T1000 (cell line): Measurements from ENCODE around the gene CHST10.
"Not testable (repeated sequence)": the region's sequence is repeated elsewhere in the genome, so short reads cannot be mapped to it uniquely, and the experiment has no call there.

ENCODE experiments used
- DNase-seq: peaks from one replicate; lab custom pipeline; 2025; ENCODE audit warnings: mixed read lengths; lab: John Stamatoyannopoulos, UW

The CHST10 gene

DNA sequence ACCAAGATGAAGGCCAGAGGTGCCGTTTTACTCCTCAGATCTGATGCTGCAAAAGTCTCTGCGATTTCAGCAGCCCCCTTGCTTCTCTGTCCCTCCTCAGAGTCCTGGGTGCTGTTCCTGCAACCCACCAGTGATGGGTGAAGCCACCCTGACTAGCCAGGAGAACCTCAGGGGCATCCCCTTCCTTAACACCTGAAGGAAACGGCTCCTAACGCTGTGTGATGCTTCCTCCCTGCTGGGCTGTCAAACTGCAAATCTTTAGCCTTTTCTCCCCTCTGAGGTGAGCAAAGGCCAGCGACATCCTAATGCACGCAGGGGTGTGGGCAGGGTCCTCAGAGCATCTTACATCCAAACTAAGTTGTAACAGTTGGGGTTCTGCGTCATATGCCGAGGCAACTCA is 24.8 kb downstream of the CHST10 start:
- DNase-seq = no peak

DNA sequence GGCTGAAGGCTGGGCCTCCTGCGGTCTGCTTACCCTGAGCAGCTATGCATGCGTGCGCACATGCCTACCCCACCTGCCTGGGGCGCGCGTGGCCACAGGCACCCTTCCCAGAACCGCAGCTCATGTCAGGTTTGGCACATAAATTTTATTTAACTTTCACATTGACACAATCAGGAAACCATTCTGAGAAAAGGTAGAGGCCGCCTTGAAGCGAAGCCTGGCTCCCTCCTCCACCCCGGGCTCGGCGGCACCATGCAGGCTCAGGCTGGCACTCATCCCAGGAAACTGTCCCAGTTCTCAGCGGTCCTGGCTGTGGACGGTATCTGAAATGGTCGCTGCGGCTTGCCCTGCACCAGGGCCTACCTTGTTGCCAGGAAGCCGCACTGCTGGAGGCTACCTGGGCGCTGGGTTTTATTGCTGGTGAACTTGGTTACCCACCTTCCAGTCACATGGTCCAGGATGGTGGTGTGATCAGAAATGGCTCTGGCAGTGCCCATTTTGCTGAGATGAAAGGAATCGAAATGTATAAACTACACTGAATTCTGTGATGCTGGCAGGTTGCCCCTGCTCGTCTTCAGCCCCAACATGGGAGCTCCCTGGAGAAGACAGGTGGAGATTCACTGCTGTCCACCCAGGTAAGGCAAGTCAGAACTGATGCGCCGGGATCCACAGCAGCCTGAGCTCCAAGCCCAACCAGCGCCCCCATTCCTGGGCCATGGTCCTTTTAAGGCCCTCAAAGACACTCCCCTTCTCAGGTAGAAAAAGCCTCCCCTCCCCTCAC is 25.5 kb downstream of the CHST10 start:
- DNase-seq = no peak

DNA sequence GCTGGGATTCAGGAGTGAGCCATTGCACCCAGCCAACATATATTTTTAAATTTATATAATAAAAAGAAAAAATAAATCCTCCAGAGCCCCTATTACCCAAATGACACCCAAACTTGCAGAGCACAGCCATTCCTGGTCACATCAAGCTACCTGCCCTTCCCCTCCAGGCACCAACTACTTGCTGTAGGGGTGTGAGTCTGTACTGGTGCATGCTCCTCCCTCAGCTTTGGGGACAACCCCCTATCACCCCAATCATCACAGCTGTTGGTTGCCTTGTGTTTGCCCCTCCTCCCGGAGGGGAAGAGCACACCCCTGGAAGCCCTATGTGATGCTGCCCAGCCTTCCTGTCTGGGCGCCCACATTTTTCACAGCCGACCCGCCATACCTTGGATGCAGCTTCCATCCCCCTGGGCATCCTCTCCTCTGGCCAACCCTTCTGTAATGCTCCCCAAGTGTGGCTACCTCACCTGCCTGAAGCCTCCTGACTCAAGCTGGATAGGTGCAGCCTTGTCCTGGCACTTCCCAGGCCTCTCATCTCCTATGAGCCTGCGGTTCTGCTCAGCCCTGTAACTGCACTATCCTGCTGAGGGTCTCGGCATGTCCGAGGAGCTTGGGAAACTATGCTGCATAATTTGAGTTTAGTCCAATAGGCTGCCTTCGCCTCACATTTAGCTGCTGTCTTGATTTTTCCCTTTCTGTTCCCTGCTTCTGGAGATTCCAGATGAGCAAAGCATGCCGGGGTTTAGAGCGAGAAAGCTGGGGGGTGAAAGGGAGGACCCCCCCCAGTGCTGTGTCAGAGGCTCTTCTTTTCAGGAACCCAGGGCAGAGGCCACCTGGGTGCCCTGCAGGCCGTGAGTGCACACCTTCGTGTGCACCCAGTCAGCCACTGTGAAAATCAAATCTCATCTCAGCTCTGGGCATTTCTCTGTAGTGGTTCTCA is 27.2 kb downstream of the CHST10 start:
- DNase-seq = no peak

DNA sequence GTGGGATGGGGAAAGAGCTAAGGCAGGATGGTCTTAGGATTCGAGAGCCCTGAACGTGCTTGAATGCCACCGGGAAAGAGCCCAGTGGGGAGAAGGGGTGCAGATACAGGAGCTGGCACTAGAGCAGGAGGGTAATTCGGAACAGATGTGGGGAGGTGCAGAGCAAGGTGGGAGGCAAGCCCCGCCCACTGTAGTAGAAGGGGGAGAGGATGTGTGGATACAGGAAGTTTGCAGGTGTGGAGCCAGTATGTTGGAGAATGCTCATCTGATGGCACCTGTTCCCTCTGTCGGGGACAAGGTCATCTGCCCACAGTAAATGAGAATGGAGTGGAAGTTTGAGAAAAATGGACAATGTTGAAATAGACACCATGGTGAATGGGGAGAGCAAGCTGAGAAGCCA is 28.8 kb downstream of the CHST10 start:
- no peak for DNase-seq

- no peak for DNase-seq
These were observed 33.5 kb downstream of the CHST10 start for GRCh38 chr2:100383954-100384353.

DNA sequence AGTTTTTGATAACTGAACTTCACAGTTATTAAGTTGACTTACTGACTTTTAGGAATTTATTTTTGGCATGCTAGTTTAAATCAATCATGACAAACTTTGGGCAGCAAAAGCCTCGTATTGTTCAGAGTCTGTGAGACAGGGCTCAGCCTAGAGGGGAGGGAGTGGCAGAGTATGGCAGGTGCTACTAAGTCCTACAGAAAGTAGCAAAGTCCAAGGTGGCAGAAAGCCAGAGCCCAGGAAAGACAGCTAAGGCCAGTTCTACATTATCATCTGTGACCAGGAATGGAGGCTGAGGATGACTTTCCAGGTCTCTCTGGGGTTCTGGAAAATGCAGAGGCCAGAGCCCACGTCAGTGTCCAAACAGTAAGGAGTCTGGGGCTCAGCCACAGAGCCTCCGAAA is 34.2 kb downstream of the CHST10 start:
- no peak for DNase-seq

DNA sequence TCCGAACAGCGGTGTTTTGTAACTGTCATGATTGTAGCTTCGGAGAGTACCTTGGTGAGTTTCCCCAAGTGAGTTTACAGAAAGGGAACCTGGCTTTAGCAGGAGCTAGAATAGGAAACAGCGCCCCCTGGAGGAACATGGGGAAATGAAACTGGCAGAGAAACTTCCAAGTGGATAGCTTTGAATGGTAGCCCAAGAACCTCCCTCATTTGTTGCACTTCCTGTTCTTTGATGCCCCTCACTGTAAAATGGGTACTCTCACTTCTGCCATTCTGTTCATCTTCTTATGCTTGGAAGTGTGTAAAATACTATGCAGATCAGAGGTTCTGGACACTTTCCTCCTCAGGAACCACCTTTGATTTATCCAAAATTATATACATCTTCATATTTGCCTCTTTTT is 36.2 kb downstream of the CHST10 start:
- DNase-seq = peak; percentile 25

- DNase-seq = no peak
These were observed 36.8 kb downstream of the CHST10 start for GRCh38 chr2:100380681-100381080.

GRCh38 chr2:100376836-100377235 is 40.6 kb downstream of the CHST10 start:
- no peak for DNase-seq

GRCh38 chr2:100367163-100367562 is 50.3 kb downstream of the CHST10 start:
- no peak for DNase-seq

GRCh38 chr2:100365434-100365833 is 52.0 kb downstream of the CHST10 start:
- DNase-seq = peak; percentile 18

DNA sequence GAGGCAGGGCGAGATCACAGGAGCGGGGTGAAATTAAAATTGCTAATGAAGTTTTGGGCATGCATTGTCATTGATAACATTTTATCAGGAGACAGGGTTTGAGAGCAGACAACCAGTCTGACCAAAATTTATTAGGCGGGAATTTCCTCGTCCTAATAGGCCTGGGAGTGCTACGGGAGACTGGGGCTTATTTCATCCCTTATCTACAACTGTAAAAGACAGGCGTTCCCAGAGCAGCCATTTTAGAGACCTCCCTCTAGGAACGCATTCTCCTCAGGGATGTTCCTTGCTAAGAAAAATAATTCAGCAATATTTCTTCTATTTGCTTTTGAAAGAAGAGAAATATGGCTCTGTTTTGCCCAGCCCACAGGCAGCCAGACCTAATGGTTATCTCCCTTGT is 55.2 kb downstream of the CHST10 start:
- DNase-seq = not testable (repeated sequence)

- no peak for DNase-seq
These were observed 57.9 kb downstream of the CHST10 start for GRCh38 chr2:100359576-100359975.

- DNase-seq = no peak
These were observed 58.9 kb downstream of the CHST10 start for GRCh38 chr2:100358554-100358953.

DNA sequence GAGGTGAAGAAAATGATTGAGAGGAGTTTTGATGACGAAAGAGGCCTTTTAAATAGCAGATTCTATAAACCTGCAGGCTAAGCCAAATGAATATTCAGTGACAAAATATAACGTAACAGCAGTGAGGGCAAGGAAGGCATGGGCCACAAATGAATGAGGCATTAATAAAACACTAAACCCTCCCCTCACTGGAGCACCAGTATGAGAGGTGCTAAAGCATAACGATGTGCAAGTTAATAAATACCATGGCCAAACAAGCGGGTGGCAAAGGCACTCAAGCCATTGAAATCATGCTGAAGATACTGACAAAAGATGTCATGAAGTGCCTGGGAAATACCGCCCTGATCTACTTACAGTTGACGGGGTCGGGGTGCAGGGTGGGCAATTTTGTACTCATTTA is 64.9 kb downstream of the CHST10 start:
- DNase-seq = no peak

- no peak for DNase-seq
These were observed 66.7 kb downstream of the CHST10 start for GRCh38 chr2:100350661-100351185.

DNA sequence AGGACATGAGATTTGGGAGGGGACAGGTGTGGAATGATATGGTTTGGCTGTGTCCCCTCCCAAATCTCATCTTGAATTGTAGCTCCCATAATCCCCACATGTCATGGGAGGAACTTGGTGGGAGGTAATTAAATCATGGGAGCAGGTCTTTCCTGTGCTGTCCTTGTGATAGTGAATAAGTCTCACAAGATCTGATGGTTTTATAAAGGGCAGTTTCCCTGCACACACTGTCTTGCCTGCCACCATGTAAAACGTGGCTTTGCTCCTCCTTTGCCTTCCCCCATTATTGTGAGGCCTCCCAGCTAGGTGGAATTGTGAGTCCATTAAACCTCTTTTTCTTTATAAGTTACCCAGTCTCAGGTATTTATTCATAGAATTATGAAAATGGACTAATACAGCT is 72.3 kb downstream of the CHST10 start:
- not testable (repeated sequence) for DNase-seq

DNA sequence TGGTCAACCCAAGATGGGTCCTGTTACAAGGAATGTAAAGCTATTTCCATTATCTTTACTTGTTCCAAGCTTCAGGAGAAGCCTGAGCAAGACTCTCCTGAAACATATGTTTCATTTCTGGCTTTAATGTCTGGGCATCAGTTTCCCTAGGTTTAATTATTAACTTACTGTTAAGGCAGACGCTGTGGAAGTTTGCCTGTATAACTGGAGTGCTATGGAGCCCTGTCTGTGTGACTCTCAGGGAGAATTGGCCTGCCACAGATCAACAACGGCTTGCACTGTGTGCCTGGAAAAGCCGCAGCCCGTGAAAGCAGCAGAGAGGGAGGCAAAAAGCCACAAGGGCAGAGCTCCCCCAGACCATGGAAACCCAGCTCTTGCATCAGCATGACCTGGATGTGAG is 73.0 kb downstream of the CHST10 start:
- DNase-seq = no peak

DNA sequence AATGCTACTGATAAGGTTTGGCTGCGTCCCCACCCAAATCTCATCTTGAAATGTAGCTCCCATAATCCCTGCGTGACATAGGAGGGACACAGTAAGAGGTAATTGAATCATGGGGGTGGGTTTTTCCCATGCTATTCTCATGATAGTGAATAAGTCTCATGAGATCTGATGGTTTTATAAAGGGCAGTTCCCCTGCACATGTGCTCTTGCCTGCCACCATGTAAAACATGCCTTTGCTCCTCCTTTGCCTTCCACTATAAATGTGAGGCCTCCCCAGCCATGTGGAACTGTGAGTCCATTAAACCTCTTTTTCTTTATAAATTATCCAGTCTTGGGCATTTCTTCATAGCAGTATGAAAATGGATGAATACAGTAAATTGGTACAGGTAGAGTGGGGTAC is 75.0 kb downstream of the CHST10 start:
- DNase-seq = not testable (repeated sequence)
